Ramos (cell line): ENCODE measurements around the gene FBXL13.
"Not testable (repeated sequence)": the region's sequence is repeated elsewhere in the genome, so short reads cannot be mapped to it uniquely, and the experiment has no call there.

Experiments used
- in situ Hi-C: fragments of 300-500 bp; cut with MboI; formaldehyde crosslinking; loops from one replicate; pipeline ENCODE4 v1.14.3; 2022; ENCODE audit warnings: low sequenced_read_pairs; ENCODE audit not compliant: unreplicated experiment

The FBXL13 gene

GRCh38 chr7:103082497-103082896 lies 7.9 kb upstream of the FBXL13 start:
- in situ Hi-C loops = no loop called here

- in situ Hi-C loops = no loop called here
Measured at GRCh38 chr7:103080923-103081322, 6.3 kb upstream of the FBXL13 start.

- in situ Hi-C loops = no loop called here
Measured at GRCh38 chr7:103079836-103080235, 5.2 kb upstream of the FBXL13 start.

GRCh38 chr7:103078226-103078625 lies 3.6 kb upstream of the FBXL13 start:
- in situ Hi-C loops = not testable (repeated sequence)

- in situ Hi-C loops = no loop called here
Measured at GRCh38 chr7:103077318-103077717, 2.7 kb upstream of the FBXL13 start.

- in situ Hi-C loops = no loop called here
Measured at GRCh38 chr7:103076764-103077163, 2.2 kb upstream of the FBXL13 start.

- in situ Hi-C loops = no loop called here
Measured at GRCh38 chr7:103075337-103075918, 832 bp upstream of the FBXL13 start.

- in situ Hi-C loops = loop anchor here (25.0 kb wide), 1 partner anchor 312 kb away; no protein-coding TSS in a partner anchor
Measured at GRCh38 chr7:103073989-103074518, 542 bp downstream of the FBXL13 start.

- in situ Hi-C loops = loop anchor here (25.0 kb wide), 1 partner anchor 309 kb away; no protein-coding TSS in a partner anchor
Measured at GRCh38 chr7:103071000-103071399, 3.6 kb downstream of the FBXL13 start.

GRCh38 chr7:103068414-103069403 lies 5.9 kb downstream of the FBXL13 start:
- in situ Hi-C loops = loop anchor here (25.0 kb wide), 1 partner anchor 306 kb away; no protein-coding TSS in a partner anchor

GRCh38 chr7:103065667-103066066 lies 8.9 kb downstream of the FBXL13 start:
- in situ Hi-C loops = loop anchor here (25.0 kb wide), 1 partner anchor 303 kb away; no protein-coding TSS in a partner anchor

- in situ Hi-C loops = loop anchor here (25.0 kb wide), 1 partner anchor 302 kb away; no protein-coding TSS in a partner anchor
Measured at GRCh38 chr7:103063895-103064294, 10.7 kb downstream of the FBXL13 start.

GRCh38 chr7:103059471-103059870 lies 15.1 kb downstream of the FBXL13 start:
- in situ Hi-C loops = loop anchor here (25.0 kb wide), 1 partner anchor 297 kb away; no protein-coding TSS in a partner anchor

- in situ Hi-C loops = loop anchor here (25.0 kb wide), 1 partner anchor 296 kb away; no protein-coding TSS in a partner anchor
Measured at GRCh38 chr7:103058122-103058521, 16.5 kb downstream of the FBXL13 start.

- in situ Hi-C loops = loop anchor here (25.0 kb wide), 1 partner anchor 294 kb away; no protein-coding TSS in a partner anchor
Measured at GRCh38 chr7:103056006-103056405, 18.6 kb downstream of the FBXL13 start.

- in situ Hi-C loops = loop anchor here (25.0 kb wide), 1 partner anchor 289 kb away; no protein-coding TSS in a partner anchor
Measured at GRCh38 chr7:103051519-103051918, 23.1 kb downstream of the FBXL13 start.

- in situ Hi-C loops = no loop called here
Measured at GRCh38 chr7:103048833-103049232, 25.8 kb downstream of the FBXL13 start.

GRCh38 chr7:103041815-103042214 lies 32.8 kb downstream of the FBXL13 start:
- in situ Hi-C loops = not testable (repeated sequence)

- in situ Hi-C loops = not testable (repeated sequence)
Measured at GRCh38 chr7:103037823-103038739, 36.5 kb downstream of the FBXL13 start.

- in situ Hi-C loops = no loop called here
Measured at GRCh38 chr7:103037476-103037822, 37.1 kb downstream of the FBXL13 start.
